Retinal pigment epithelial cell (primary cell): ENCODE results near the gene UBR2.

Experiments used
- DNase-seq: peaks from one replicate; pipeline ENCODE4 v3.0.0-alpha.2; 2010; ENCODE audit warnings: low read depth
- H3K4me3 ChIP-seq: 2 replicates; pipeline ENCODE4 v1.5.1; 2011; ENCODE audit warnings: mild to moderate bottlenecking, low read length, control low read depth, moderate library complexity
- TF ChIP-seq, protein P1 (sequence below): conservative IDR thresholded peaks from 2 replicates; pipeline ENCODE4 v1.5.1; 2011; ENCODE audit warnings: low read depth, low read length, control low read depth, inconsistent platforms

UBR2 gene

DNA sequence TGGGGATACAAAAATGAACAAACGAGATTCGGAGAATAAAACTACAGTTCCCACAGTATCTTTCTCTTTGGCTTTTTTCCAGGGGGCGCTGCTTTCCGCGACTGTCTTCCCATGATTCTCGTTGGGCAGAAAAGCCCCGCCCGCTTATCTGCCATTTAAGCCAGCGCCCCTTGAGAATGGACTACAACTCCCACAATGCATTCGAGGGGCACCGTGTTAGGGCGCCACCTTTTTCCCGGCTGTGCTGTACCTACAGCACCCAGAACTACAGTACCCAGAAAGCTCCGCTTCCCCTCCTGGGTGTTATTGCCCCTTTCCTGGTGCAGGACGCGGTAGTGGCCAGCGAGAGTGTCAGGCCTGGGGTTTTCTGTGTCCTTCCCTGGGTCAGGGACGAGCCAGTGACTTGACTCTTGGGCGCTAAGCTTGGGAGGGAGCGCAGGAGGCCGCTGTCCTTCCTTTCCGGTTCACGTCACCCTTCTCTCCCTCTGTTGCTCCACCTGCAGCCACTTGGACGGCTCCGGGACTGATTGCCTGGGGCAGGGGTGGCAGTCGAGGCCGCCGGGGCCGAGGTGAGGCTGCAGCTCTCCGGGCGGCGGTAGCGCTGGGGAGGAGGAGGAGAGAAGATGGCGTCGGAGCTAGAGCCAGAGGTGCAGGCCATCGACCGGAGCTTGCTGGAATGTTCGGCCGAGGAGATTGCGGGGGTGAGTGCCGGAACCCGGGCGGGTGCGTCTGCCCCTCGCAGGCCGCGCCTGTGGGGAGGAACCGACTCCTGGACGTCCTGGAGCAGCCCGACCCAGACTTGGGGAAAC lies at the start of gene UBR2:
Gene UBR2, plus strand, starts transcription at position 333 of the 809 bp plus-strand sequence. Its CDS starts 291 bp downstream, at position 624.
- DNase-seq, result peak; percentile 96
- TF ChIP-seq, protein P1, sequence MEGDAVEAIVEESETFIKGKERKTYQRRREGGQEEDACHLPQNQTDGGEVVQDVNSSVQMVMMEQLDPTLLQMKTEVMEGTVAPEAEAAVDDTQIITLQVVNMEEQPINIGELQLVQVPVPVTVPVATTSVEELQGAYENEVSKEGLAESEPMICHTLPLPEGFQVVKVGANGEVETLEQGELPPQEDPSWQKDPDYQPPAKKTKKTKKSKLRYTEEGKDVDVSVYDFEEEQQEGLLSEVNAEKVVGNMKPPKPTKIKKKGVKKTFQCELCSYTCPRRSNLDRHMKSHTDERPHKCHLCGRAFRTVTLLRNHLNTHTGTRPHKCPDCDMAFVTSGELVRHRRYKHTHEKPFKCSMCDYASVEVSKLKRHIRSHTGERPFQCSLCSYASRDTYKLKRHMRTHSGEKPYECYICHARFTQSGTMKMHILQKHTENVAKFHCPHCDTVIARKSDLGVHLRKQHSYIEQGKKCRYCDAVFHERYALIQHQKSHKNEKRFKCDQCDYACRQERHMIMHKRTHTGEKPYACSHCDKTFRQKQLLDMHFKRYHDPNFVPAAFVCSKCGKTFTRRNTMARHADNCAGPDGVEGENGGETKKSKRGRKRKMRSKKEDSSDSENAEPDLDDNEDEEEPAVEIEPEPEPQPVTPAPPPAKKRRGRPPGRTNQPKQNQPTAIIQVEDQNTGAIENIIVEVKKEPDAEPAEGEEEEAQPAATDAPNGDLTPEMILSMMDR, result peak; percentile 39
- H3K4me3 ChIP-seq, result peak within 1 kb of the TSS; percentile 97

DNA sequence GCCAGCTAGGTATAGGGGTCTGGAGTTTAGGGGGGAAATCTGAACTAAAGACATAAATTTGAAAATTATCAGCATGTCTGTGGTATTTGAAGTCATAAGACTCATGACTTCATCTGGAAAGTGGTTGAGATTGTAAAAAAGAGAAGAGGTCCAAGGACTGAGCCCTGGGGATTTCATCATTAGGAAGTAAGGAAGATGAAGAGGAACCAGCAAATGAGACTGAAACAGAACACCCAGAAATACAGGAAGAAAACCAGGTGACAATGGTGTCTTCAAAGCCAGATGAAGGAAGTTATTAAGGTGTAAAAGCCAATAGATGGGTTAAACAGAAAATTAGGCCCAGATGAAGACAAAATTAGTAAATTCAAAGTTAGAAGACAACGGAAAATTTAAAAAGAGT lies 49.1 kb upstream of the UBR2 start:
- no peak for DNase-seq
- TF ChIP-seq, protein P1, result no peak

DNA sequence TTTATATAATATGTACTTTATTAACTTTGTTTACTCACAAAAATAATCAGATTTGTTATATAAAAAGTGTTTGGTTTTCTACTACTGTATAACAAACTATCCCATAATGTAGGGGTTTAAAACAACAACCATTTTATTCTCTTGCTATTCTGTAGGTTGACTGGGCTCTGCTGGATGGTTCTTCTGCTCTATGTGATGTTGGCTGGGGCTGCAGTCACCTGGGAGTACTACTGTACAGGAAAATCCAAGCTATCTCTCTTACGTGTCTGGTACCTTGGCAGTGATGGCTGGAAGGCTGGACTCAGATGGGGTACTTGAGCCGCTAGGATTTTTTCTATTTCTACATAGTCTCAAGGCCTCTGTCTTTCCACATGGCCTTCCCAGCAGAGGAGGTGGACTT lies 44.0 kb upstream of the UBR2 start:
- H3K4me3 ChIP-seq, result no peak overlapping the region
- DNase-seq, result no peak
- TF ChIP-seq, protein P1, result no peak

More for the DNA sequence above, 49.1 kb upstream of the UBR2 start:
- no peak overlapping the region for H3K4me3 ChIP-seq

DNA sequence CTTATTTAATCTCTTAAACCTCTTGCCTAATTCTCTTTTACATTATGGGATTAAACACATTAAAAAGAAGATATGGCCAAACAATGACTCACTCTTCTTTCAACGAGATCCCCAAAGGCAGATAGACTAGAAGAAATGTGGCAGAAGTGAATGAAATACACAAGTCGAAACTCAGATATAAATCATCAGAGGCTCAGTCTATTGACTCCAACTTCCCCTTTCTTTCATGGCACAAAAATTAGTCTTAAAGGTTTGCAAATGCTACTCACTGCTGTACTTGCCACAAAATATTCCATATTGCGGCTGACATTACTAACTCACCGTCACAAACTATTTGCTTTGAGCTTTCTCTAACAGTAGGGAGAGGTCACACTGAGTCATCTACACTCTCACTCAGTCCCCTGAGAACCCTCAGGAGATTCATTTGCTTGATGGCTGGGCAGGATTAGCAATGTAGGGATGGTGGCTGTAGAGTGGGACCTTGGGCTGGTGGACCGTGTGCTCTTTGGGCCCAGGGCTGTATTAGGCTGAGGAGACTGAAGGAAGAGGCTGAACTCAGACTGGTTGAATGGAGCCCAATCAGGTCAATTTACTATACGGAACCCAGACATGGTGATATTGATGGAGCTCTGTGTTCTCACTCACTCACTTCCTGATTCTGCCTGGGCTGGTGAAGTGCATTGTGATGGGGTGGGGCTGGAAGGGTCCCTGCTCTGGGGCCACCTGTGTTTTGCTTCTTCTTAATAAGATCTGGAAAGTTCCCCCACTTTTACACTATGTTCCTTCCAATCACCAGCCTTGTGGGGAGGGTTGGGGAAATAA lies 42.8 kb upstream of the UBR2 start:
- no peak overlapping the region for H3K4me3 ChIP-seq
- TF ChIP-seq, protein P1, result no peak
- peak; percentile 55 for DNase-seq

DNA sequence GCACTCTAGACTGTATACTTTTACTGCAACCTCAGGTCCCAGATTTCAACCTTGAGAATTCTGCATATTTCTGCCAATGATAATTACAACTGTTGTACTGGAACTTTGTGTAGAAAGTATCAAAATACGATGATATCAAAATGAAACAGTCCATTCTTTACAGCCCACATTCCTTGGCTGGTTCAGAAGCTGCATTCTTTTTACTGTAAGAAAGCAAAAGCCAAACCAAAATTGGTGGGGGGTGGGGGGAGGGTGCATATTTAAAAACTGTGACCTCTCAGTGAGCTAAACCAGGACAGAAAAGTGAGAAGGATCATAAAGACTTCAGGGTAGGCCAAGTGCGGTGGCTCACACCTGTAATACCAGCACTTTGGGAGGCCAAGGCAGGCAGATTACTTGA lies 41.8 kb upstream of the UBR2 start:
- TF ChIP-seq, protein P1, result no peak
- no peak for DNase-seq
- H3K4me3 ChIP-seq, result no peak overlapping the region

DNA sequence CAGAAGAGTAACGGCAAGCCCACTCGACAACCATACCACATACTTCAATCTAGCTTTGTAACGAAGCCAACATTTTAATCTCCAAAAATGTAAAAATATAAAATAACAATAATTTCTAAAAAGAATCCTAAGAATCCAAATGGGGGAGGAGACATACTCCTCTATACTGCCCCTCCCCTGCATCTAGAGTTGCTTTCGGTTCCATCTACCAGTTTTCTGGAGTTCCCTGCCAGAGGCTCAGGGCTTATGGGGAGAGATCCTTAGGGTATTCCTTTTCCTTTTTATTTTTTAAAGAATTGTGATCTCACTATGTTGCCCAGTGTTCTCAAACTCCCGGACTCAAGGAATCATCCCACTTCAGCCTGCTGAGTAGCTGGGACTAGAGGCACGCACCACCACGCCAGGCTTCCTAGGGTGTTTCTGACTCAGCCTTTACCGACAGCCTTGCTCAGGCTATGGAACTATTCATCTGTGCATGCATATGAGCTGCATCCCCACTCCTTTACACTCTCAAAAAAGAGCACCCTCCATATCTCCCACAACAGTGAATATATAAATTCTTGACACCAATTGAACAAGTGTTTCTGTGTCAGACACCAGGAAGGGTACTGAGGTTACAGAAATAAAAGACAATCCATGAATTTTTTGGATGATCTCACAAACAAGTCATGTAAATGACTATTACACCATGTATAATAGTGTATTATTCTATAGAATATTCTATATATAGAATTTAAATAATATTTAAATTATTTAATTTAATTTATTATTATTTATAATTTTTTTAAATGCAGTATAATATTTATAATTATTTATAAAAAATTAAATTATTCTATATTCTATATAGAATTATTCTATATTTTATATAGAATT lies 40.7 kb upstream of the UBR2 start:
- DNase-seq, result no peak
- TF ChIP-seq, protein P1, result no peak
- H3K4me3 ChIP-seq, result no peak overlapping the region
